ENCODE data around the gene PRRC2B.

DNA sequence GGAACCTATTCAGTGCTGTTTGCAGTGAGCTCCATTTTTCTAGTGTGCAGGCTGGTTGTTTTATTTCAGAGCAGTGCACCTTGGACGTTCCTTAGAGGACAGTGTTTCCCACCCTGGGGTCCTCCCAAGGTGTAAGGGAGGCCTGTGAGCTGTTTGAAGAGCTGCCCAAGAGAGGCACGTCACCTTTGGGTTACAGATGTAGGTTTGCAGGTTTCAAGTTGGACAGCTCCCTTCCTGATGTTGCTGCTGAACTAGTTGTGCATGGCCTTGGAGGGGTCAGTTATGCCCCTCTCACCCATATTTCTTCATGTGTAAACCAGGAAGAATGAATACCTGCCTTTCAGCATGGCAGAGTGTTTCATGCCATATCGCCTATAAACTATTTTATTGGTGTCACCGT lies 74.1 kb downstream of the PRRC2B start:
- no peak for TF ChIP-seq POLR2A (IDR thresholded peaks at IDR 0.05)
- TF ChIP-seq, protein P1, sequence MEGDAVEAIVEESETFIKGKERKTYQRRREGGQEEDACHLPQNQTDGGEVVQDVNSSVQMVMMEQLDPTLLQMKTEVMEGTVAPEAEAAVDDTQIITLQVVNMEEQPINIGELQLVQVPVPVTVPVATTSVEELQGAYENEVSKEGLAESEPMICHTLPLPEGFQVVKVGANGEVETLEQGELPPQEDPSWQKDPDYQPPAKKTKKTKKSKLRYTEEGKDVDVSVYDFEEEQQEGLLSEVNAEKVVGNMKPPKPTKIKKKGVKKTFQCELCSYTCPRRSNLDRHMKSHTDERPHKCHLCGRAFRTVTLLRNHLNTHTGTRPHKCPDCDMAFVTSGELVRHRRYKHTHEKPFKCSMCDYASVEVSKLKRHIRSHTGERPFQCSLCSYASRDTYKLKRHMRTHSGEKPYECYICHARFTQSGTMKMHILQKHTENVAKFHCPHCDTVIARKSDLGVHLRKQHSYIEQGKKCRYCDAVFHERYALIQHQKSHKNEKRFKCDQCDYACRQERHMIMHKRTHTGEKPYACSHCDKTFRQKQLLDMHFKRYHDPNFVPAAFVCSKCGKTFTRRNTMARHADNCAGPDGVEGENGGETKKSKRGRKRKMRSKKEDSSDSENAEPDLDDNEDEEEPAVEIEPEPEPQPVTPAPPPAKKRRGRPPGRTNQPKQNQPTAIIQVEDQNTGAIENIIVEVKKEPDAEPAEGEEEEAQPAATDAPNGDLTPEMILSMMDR (IDR thresholded peaks at IDR 0.05) = no peak

All from prostate gland (tissue), 2 donors.